HG03139 (cell line): ENCODE measurements around the gene USP20.
"Not testable (repeated sequence)": the region's sequence is repeated elsewhere in the genome, so short reads cannot be mapped to it uniquely, and the experiment has no call there.

Source experiments
- ATAC-seq: cut with Tn5 transposase; IDR thresholded peaks from one replicate; pipeline ENCODE4 v1.9.1; 2021; ENCODE audit not compliant: unreplicated experiment

USP20 gene

DNA sequence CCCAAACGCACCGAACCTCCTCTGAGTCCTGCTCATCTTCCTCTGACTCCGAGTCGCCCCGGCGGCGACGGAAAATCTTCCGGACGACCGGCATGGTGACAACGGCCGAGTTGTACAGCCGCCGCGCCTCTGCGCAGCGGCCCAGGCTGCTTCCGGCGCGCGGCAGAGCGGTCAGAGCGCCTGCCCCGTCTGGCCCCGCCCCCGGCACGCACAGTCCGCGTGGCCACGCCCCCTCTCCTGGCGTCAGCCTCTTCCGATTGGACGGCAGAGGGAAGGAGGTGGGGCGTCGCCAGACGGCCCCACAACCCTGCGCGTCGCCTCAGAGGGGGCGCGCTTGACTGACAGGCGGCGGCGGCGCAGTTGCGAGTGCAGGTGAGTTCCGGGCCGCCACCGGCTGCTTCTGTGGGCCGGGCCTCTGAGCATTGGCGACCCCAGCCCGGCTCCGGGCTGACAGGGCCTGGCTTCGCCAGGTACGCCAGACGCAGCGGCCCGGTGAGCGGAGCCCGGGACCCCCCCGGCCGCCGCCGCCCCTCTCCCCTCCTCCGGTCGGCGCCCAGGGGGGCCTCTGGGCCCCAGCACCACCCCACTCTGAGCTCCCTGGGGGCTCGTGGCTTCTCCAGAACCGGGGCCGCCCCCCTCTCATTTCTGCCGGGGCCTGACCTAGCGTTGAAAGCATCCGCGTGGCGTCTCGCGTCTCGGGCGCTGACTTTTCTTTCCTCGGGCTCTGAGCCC lies at the start of gene USP20, which contains the start of gene C9orf78:
Gene USP20 (plus strand): TSS at position 331 of the 732 bp plus-strand sequence. CDS start 17,098 bp downstream, outside the sequence.
Gene C9orf78 (minus strand): TSS at position 148 of the 732 bp plus-strand sequence. CDS start 54 bp downstream, at position 94.
- ATAC-seq, result peak; percentile 88

GRCh38 chr9:129785866-129786265 lies 49.4 kb upstream of the USP20 start:
- ATAC-seq, result no peak

- ATAC-seq, result no peak
These were observed 48.8 kb upstream of the USP20 start for GRCh38 chr9:129786481-129786880.

- no peak for ATAC-seq
These were observed 40.7 kb upstream of the USP20 start for GRCh38 chr9:129794549-129794948.

DNA sequence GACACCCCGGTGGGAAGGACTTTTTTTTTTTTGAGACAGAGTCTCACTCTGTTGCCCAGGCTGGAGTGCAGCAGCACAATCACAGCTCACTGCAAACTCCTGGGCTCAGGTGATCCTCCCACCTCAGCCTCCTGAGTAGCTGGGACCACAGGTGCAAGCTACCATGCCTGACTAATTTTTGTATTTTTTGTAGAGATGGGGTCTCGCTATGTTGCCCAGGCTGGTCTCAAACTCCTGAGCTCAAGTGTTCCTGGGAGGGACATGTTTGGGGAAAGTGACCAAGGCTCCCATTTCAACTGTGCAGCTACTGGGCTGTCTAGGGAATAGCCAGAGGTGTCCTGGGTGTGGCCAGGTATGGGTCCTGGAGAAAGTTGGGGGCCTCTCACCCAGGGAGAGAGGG lies 39.2 kb upstream of the USP20 start:
- not testable (repeated sequence) for ATAC-seq

DNA sequence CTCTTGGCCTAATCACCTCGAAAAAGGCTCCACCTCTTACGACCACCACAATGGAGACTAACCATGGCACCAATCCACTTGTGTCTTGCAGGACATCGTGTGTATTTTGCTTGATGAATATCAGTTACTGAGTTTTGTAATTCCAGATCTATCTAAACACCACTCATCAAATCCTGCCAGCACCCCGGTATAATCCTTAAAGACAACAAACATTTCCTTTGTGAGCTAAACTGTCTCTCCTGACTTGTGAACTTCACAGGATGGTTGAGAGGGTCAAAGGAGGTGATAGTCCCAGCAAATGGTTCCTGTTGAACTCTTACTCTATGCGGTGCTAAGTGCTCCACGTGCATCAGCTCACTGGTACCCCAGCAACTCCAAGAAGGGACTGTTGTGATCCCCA lies 36.3 kb upstream of the USP20 start:
- ATAC-seq, result no peak

- ATAC-seq, result no peak
These were observed 33.8 kb upstream of the USP20 start for GRCh38 chr9:129801504-129801903.

GRCh38 chr9:129802833-129803675 lies 32.2 kb upstream of the USP20 start, which contains the start of gene TOR1B:
TOR1B (plus strand) TSS chr9:129803184; CDS start chr9:129803213, 29 bp downstream.
- peak; percentile 87 for ATAC-seq

DNA sequence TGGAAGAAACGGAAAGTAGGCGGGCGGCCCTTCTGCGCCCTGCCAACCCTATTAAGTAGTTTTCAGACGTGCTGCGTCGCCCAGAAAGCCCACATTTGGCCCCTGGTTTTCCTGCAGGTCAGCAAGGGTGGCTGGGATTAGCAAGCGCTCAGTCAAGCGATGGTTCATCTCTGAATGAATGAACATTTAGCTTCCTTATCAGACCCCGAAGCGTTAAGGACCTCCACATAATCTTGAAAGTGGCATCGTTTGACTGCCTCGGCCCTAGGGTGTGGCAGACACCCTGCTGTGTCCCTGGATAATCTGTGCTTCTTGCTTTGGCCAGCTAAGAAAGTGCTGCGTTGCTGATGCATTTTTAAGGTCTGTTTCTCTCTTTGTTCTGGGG lies 31.6 kb upstream of the USP20 start:
- no peak for ATAC-seq

- no peak for ATAC-seq
These were observed 29.2 kb upstream of the USP20 start for GRCh38 chr9:129806061-129806460.

DNA sequence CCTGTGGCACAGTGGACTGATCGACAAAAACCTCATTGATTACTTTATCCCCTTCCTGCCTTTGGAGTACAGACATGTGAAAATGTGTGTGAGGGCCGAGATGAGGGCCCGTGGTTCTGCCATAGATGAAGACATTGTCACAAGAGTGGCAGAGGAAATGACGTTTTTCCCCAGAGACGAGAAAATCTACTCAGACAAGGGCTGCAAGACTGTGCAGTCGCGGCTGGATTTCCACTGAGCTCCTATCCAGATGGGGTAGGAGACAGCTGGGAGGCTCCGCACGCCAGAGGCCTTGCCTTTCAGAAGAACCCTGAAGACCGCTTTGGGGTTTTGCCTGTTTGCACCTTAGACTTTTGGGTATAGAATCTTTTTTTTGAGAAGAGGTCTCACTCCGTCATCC lies 25.9 kb upstream of the USP20 start:
- no peak for ATAC-seq

- ATAC-seq, result no peak
These were observed 25.1 kb upstream of the USP20 start for GRCh38 chr9:129810116-129810515.

DNA sequence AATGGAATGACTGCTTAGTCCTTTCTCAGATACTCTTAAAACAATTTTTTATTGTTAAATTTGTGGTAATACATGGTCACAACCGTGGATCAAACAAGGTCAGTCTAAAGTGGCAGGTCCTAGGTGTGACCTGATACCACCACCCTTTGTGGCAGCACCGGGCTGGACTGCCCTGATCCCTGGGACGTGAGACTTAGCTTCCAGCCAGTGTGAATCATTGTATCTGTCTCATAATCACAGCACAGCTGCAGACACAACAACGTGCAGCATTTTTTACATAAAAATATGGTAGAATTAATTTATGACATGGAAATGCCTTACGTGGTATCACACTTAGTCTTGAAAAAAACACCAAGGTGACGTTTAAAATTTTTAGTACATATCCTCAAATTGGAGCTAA lies 24.5 kb upstream of the USP20 start:
- ATAC-seq, result no peak

DNA sequence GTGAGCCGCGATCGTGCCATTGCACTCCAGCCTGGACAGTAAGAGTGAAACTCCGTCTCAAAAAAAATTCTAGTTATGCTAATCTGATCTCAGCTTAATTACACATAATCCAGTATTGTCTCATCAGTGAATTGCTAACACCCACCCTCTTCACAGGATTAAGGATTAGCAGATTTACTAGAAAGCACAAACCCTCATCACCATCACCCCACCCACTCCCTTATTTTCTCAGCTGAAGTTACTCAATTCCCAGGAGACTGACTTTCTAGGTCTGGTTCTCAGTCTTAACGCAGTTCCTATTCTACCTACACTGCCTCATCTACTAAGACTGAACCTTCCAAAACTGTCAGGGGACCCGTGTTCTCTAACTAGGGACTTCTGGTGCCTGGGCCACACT lies 23.3 kb upstream of the USP20 start:
- no peak for ATAC-seq

GRCh38 chr9:129812385-129812784 lies 22.9 kb upstream of the USP20 start:
- no peak for ATAC-seq

GRCh38 chr9:129813661-129814060 lies 21.6 kb upstream of the USP20 start:
- no peak for ATAC-seq

GRCh38 chr9:129814432-129815223 lies 20.6 kb upstream of the USP20 start:
- ATAC-seq, result no peak

GRCh38 chr9:129815278-129815677 lies 20.0 kb upstream of the USP20 start:
- no peak for ATAC-seq

- ATAC-seq, result no peak
These were observed 18.5 kb upstream of the USP20 start for GRCh38 chr9:129816501-129817435.

- no peak for ATAC-seq
These were observed 12.2 kb upstream of the USP20 start for GRCh38 chr9:129822898-129823541.
